Stimulated activated CD4-positive, alpha-beta T cell treated with anti-CD3 and anti-CD28 coated beads, Interleukin-15, amount 100 ng/mL, for 48 hours (primary cell): Measurements from ENCODE around the gene SEPTIN1.
A peak's percentile ranks its signal among the peaks of the same experiment; 100 is the strongest.
"Not testable (repeated sequence)": the region's sequence is repeated elsewhere in the genome, so short reads cannot be mapped to it uniquely, and the experiment has no call there.

Experiments
- DNase-seq, 2 donors: peaks; one replicate each; pipeline ENCODE4 v3.0.0-alpha.2; 2020; ENCODE audit warnings: low read depth in 2 of 2

SEPTIN1 gene

GRCh38 chr16:30357715-30358576 lies 24.4 kb downstream of the SEPTIN1 start:
- no peak for DNase-seq

GRCh38 chr16:30357085-30357714 lies 25.2 kb downstream of the SEPTIN1 start:
- DNase-seq, result no peak

- DNase-seq, result no peak
Observed at GRCh38 chr16:30356401-30357084, 25.8 kb downstream of the SEPTIN1 start.

- no peak for DNase-seq
Observed at GRCh38 chr16:30355954-30356308, 26.4 kb downstream of the SEPTIN1 start.

GRCh38 chr16:30355144-30355953 lies 27.0 kb downstream of the SEPTIN1 start, which contains the start of gene CD2BP2:
Gene CD2BP2, minus strand, starts transcription at chr16:30355308. Its CDS starts 627 bp downstream, at chr16:30354681.
- DNase-seq, result peak; percentile 85 to 89

GRCh38 chr16:30354423-30355143 lies 27.8 kb downstream of the SEPTIN1 start:
- DNase-seq, result no peak

- no peak for DNase-seq
Observed at GRCh38 chr16:30353438-30354129, 28.8 kb downstream of the SEPTIN1 start.

GRCh38 chr16:30352488-30353401 lies 29.6 kb downstream of the SEPTIN1 start:
- no peak for DNase-seq

- DNase-seq, result no peak
Observed at GRCh38 chr16:30351586-30352419, 30.6 kb downstream of the SEPTIN1 start.

- no peak for DNase-seq
Observed at GRCh38 chr16:30351001-30351441, 31.3 kb downstream of the SEPTIN1 start.

GRCh38 chr16:30350134-30350871 lies 32.1 kb downstream of the SEPTIN1 start:
- DNase-seq, result no peak

- no peak for DNase-seq
Observed at GRCh38 chr16:30349675-30350074, 32.7 kb downstream of the SEPTIN1 start.

GRCh38 chr16:30348929-30349328 lies 33.4 kb downstream of the SEPTIN1 start:
- no peak for DNase-seq

GRCh38 chr16:30348113-30348512 lies 34.2 kb downstream of the SEPTIN1 start:
- DNase-seq, result no peak

GRCh38 chr16:30346286-30346685 lies 36.1 kb downstream of the SEPTIN1 start:
- no peak for DNase-seq

- DNase-seq, result not testable (repeated sequence)
Observed at GRCh38 chr16:30343491-30343820, 38.9 kb downstream of the SEPTIN1 start.

- no peak for DNase-seq
Observed at GRCh38 chr16:30342751-30343490, 39.4 kb downstream of the SEPTIN1 start.
